ENCODE data around the gene FMN1. TPM values are rescaled to one million over a fixed set of nuclear protein-coding genes. Genes with fewer than 3 reads are reported as not detected.

Gene FMN1
- total RNA-seq, 2 donors from 2014 or later = 5.4 to 9.4 TPM

GRCh38 chr15:33132722-33133345 lies 61.7 kb downstream of the FMN1 start:
- DNase-seq = no peak
- intact Hi-C loops (cut with DNase I) = loop anchor here in 1 of 2 donors (2.0 to 5.0 kb wide), 2 partner anchors 44 to 111 kb away; no protein-coding TSS in a partner anchor
- peak; percentile 34 to 62 for ATAC-seq

DNA sequence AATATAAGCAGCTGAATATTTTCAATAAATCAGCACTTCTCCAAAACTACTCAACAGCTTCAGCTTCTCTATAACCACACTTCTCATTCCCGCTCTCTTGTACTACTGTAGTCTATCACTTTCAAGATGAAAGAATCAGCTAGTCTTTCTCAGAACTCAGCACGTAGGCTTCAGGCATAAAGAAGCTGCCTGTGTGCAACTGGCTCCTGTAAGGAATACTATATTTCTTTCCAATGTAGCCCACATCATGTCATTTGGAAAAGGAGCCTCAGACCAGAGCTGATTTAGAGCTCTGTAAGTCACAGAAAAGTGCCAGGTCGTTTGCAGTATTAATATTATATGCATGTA lies 62.3 kb downstream of the FMN1 start:
- ATAC-seq (no peak), DNase-seq (no peak)
- intact Hi-C loops (cut with DNase I) = loop anchor here in 1 of 2 donors (2.0 to 5.0 kb wide), 2 partner anchors 43 to 110 kb away; no protein-coding TSS in a partner anchor

DNA sequence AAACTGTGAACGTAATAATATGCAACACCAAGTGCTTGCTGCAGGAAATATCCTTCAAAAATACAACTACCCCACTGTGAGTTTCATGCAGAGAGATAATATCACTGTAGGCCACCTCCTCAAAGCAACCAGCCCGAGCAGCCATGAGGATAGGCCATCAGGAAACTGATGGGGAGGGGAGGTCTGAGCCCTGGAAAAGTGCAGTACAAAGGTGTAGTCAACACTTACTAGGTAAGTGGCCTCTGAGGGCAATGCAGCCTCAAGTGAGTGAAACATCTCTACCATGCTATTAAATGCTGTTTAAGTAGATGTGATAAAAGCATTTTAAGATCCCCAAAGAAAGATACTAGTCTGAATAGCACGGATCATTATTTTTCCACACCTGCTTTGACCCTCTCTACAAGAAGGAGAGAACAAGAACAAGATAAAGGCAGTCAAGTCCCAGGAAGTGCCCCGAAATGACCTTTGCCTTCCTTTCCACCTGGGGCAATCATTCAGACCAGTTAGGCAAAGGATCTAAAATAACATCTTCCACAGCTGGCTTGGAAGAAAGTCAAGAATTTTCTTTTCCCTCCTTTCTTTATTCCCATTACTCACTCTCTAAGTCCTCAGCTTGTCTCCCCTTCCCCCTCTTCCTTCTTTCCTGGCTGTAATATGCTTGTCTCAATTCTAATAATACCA lies 62.8 kb downstream of the FMN1 start:
- intact Hi-C loops (cut with DNase I) = loop anchor here in 1 of 2 donors (2.0 to 5.0 kb wide), 2 partner anchors 43 to 109 kb away; no protein-coding TSS in a partner anchor
- ATAC-seq = no peak
- no peak for DNase-seq

GRCh38 chr15:33126559-33127290 lies 67.8 kb downstream of the FMN1 start:
- intact Hi-C loops (cut with DNase I) = loop anchor here in 1 of 2 donors (10.0 kb wide), 1 partner anchor 92 kb away; no protein-coding TSS in a partner anchor
- ATAC-seq (peak; percentile 72 to 81), DNase-seq (peak; percentile 73)

DNA sequence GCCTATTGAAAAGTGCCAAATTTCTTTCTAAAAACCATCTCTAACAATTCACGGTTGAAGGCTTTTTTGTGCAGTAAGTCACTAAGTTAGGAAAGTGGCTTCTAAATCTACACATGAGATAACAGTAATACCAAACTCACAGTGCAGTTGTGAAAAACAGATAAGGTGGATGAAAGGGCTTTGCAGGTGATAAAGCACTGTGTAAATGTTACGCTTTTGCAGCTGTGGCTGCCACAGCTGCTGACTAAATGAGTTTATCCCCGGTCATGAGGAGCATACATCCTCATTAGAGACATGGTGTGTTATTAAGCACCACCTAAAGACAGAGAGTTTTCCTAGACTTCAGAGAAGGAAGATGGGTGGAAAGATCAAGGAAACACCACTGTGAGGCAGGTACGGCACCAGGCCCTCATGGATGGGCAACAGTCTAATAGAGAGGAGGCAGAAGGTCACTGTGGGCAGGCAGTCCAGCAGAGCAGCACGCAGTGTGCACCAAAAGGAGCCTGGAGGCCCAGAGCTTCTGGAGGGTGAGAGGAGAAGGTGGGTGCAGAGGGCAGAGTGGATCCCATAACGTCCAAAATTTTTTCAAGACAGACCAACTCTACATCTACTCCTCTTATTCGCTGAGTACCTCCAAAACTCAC lies 68.5 kb downstream of the FMN1 start:
- peak in 1 of 2 donors; percentile 18 for ATAC-seq
- intact Hi-C loops (cut with DNase I) = loop anchor here in 1 of 2 donors (10.0 kb wide), 1 partner anchor 91 kb away; no protein-coding TSS in a partner anchor
- DNase-seq = no peak

- intact Hi-C loops (cut with DNase I) = loop anchor here in 1 of 2 donors (10.0 kb wide), 1 partner anchor 90 kb away; no protein-coding TSS in a partner anchor
- no peak for ATAC-seq
Observed at GRCh38 chr15:33124811-33125210, 69.7 kb downstream of the FMN1 start.

GRCh38 chr15:33124279-33124678 lies 70.2 kb downstream of the FMN1 start:
- ATAC-seq (no peak), DNase-seq (no peak)
- intact Hi-C loops (cut with DNase I) = loop anchor here in 1 of 2 donors (10.0 kb wide), 1 partner anchor 89 kb away; no protein-coding TSS in a partner anchor

More at GRCh38 chr15:33124811-33125210, 69.7 kb downstream of the FMN1 start:
- no peak for DNase-seq

GRCh38 chr15:33119865-33120264 lies 74.6 kb downstream of the FMN1 start:
- no peak for DNase-seq
- ATAC-seq = no peak
- intact Hi-C loops (cut with DNase I) = loop anchor here in 1 of 2 donors (10.0 kb wide), 1 partner anchor 85 kb away; no protein-coding TSS in a partner anchor

DNA sequence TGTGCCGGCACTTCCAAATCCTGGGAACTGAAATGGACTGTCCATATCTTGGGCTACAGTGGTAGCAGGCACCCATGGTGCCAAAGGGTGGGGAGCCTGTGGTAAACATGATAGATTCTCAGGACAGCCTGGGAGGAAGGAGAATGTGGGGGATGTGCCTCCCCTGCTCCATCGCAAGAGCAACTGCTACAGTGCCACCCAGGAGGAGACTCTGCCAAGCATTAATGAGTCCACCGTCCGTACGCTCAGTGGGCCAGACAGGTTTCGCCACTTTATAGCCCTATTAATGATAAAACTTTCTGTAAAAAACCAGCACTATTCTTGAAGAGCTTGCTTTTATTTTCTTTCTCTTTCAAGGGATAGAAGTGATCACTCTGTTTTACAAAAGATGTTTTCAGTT lies 75.2 kb downstream of the FMN1 start:
- ATAC-seq = no peak
- DNase-seq = no peak
- intact Hi-C loops (cut with DNase I) = no loop called here

- DNase-seq (no peak), ATAC-seq (no peak)
- intact Hi-C loops (cut with DNase I) = no loop called here
Observed at GRCh38 chr15:33116198-33116597, 78.3 kb downstream of the FMN1 start.

DNA sequence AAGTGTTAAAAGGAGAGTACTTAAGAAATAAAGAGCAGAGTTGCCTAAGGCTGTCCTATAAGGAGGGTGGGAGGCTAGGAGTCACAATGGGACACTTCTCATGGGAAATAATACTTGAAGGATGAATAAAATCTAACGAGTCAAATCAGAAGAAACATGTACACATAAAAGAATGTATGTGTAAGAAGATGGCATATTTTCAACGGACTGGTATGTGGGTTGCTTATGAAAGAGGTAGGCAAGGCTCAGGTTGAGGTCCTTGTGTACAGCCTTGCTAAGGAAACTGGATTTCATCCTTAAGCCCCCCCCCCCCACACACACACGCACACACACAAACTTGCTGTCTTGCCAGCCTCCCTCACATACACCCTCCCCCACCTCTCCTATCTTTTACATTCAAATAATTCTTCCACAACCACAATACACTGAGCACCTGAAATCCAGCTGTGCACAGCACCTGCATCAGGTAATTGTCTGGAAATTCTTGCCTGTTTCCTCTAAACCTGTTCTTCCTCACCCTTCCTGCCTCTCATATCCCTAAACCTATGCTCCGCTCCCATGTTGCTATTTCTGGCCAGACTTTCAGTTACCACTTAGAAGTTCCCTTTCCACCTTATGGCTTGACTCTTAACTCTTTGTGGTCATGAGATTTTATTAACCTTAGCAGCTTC lies 79.2 kb downstream of the FMN1 start:
- DNase-seq (no peak), ATAC-seq (no peak)
- intact Hi-C loops (cut with DNase I) = no loop called here

DNA sequence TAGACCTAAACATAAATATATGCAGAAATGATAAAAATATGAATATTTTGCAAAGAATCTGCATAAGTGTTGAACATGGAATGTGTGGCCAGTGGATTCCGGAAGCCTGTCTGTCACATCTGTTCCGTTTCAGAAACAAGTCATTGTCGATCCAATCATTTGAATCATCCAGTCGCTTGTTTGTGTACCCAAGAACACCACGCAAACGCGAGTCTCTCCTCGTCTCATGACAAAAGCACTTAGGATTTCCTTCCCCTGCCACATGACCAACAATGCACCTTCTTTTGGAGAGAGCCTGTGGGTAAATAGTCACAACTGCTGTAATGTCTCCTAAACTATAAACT lies 80.2 kb downstream of the FMN1 start:
- ATAC-seq (no peak), DNase-seq (no peak)
- intact Hi-C loops (cut with DNase I) = no loop called here

DNA sequence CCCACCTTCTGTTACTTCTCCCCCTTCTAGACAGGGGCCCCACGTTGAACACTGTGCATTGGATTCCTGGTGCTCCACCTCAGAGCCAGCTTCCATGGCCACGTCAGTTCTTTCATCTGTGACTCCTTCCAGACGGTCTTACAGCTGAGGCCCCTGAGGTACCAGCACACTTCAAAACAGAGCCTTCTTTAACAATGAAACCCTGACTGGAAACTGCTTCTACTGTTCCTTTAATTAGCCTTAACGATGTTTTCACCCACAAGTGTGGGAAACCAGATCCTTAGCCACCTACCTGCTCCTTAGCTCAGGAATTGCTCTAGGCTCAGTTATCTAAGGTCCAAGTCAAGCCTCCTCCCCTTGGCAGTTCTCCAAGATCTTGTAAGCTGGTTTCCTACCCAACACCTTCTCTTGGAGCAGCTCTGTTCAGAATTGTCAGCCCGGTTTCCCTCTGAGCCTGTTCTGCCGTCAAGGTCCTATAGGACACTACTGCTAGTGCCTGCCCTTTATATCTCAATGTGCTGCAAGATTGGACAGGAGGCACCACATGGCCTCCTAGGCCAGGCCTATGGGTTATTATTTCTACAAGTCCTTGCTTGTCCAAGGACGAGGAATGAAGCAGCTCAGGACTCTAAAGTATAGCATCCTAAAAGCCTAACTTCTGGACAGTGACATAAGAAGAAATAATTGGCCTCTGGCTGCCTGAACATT lies 80.7 kb downstream of the FMN1 start:
- no peak for DNase-seq
- ATAC-seq = no peak
- intact Hi-C loops (cut with DNase I) = no loop called here

GRCh38 chr15:33112541-33113105 lies 81.9 kb downstream of the FMN1 start:
- intact Hi-C loops (cut with DNase I) = no loop called here
- DNase-seq (no peak), ATAC-seq (no peak)

GRCh38 chr15:33111041-33111451 lies 83.5 kb downstream of the FMN1 start:
- intact Hi-C loops (cut with DNase I) = no loop called here
- ATAC-seq = no peak
- DNase-seq = no peak

DNA sequence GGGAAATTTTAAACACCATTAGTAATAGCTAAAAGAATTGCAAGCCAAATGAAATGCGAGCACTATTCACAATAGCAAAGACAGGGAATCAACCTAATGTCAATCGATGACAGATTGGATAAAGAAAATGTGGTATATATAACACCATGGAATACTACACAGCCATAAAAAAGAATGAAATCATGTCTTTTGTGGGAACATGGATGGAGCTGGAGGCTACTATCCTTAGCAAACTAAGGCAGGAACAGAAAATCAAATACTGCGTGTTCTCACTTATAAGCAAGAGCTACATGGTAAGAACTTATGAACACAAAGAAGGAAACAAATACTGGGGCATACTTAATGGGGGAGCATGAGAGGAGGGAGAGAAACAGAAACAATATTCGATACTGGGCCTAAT lies 85.2 kb downstream of the FMN1 start:
- ATAC-seq (no peak), DNase-seq (no peak)
- intact Hi-C loops (cut with DNase I) = no loop called here

DNA sequence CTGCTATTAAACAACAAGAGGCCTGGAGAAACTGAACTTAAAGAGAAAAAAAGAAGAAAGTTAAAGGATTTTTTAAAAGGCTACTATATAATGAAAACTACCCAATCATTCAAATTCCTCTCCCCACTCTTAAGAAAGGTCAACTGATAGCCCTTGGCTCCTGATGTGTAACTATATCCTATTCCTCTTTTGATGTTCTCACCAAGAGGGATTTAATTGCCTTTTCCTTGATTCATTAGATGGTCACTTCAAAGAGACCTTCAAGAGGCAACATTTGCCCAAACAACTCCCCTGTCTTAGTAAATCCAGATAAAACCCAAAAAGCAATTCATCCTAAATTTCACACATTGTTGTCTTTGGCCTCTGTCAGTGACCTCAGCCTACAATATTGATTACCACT lies 86.0 kb downstream of the FMN1 start:
- DNase-seq (no peak), ATAC-seq (no peak)
- intact Hi-C loops (cut with DNase I) = no loop called here

GRCh38 chr15:33107950-33108349 lies 86.6 kb downstream of the FMN1 start:
- no peak for DNase-seq
- no peak for ATAC-seq
- intact Hi-C loops (cut with DNase I) = no loop called here

Measured in left cardiac atrium (tissue), 4 donors.